Activated CD4-positive, alpha-beta T cell treated with anti-CD3 and anti-CD28 coated beads for 24 hours (primary cell): ENCODE measurements around the gene NBPF3.
"Not testable (repeated sequence)": the region's sequence is repeated elsewhere in the genome, so short reads cannot be mapped to it uniquely, and the experiment has no call there.

Experiments
- DNase-seq, 2 donors: peaks; one replicate each; pipeline ENCODE4 v3.0.0-alpha.2; 2020; ENCODE audit warnings: low read depth in 2 of 2

The NBPF3 gene

DNA sequence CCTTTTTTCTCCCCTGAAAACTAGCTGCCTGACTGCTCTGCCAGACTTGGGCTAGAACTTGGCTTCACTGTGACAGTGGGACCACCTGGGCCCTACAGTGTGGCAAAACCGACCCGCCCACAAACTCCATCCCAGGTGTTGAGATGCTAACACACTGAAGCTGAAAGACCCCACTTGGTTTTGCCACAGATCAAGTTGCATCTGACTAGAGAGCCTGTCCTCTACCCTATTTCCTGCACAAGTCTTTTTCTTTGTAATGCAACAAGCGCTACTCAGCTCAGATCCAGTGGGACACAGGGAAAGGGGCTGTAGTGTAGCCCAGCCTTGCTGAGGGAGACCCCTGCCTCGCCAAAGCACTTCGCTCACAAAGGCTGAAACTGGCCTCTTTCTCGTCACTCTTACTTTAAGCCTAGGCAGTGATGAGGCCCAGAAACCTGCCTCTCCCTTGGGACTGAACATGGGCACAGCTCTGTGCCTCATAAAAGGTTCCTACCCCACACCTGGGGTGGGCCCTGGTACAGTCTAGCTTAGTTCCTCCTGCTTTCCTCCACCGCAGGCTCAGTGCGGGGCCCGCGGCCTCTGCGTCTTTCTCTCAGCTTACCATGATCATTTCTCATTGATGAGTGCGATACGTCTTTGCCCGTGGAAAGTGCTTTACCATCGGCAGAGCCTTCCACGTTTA lies 79.0 kb downstream of the NBPF3 start:
- no peak for DNase-seq

DNA sequence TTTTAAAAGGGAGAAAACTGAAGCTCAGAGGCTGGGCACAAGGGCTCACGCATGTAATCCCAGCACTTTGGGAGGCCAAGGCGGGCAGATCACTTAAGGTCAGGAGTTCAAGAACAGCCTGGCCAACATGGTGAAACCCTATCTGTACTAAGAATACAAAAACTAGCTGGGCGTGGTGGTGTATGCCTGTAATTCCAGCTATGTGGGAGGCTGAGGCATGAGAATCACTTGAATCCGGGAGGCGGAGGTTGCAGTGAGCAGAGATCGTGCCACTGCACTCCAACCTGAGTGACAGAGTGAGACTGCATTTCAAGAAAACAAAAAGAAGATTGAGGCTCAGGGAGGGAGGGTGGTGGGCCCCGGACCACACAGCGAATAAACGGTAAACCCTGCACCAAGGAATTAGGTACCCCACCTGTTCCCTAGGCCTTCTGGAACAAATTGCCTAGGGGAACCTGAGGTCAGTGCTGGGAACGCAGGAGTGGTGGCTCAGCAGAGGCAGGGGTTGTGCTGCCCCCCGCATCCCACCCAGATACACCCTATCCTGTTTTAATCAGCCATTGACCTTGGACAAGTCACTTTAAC lies 79.6 kb downstream of the NBPF3 start:
- not testable (repeated sequence) for DNase-seq

DNA sequence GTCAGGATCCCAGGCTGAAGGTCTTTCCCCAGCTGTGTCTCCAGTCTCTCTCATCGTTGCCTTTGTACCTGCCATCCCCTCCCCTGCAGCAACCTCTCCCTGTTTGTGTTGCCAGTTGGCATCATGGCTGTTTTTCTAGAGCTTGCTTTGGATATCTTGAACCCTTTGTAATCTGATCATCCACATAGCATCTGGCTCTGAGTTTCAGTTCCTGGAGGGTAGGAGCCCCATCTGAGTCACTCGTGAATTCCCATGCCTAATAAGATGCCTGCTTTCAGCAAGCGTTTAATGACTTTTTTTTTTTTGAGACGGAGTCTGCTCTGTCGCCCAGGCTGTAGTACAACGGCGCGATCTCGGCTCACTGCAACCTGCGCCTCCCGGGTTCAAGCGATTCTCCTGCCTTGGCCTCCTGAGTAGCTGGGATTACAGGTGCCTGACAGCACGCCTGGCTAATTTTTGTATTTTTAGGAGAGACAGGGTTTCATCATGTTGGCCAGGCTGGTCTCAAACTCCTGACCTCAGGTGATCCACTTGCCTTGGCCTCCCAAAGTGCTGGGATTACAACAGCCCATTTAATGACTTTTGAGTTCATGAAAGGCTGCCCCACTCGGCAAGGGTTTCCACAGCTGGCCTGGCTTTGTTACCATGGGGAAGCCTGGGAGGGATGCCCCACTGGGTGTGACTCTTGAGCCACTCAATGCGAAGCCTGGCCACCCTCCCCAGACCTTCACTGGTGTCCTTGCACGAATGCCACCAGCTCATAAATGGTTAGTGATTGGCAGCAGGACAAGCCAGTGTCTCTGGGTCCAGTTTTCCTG lies 81.2 kb downstream of the NBPF3 start:
- no peak for DNase-seq

DNA sequence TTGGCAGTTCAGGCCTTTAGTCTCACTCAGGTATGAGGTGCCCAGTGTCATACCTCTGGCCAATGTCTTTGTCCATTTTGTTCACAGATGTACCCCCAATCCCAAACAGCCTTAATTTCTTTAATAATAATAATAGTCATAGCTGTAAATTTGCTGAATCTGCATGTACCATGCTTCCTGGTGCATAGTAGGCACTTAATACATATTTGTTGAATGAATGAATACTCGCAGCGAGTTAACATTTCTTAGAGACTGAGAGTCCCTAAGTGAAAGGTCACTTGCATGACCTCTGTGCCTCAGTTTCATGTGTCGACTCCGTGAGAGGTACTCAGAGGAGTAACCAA lies 81.8 kb downstream of the NBPF3 start:
- no peak for DNase-seq

DNA sequence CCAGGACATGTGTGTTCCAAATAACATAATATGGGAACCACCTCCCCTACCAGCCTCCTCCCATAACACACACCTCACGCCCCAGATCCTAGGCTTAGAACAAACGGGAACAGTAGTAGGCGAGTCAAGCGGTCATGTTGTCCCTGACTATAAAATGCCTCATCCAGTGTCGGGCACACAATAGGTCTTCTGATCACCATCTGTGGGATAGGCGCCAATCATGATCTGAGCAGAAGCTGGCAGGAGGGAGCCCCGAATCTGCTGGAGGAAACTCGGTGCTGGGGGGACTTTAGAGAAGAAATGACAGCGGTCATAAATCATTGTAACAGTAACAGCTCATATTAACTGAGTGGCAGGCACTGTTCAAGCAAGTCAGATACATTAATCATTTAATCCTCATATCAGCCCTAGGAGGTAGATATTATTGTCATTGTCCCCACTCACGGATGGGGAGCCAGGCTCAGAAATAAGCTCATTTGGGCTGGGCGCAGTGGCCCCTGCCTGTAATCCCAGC lies 82.6 kb downstream of the NBPF3 start:
- DNase-seq: no peak

DNA sequence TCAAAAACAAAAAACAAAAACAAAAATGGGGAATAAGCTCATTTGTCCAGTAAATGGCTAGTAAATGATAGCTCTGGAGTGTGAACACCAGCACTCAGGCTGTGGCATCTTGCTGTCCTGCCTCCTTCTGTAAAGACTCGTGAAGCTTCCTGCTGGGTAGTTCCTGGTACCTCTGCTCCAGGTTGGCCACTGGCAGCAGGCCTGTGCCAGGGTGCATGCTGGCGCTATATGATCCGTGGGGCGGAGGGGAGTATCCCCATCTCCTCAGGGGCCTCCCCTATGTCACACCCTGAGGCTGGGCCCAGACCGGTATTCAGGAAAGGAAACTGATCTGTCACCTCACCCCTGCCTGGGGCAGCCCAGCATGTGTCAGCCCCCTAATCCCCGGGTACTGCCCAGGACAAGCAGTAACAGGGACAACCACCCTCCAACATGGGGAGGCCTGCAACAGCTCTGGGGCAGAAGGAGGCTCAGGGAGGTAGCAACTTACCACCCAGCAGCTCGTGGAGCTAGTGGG lies 83.4 kb downstream of the NBPF3 start:
- no peak for DNase-seq

DNA sequence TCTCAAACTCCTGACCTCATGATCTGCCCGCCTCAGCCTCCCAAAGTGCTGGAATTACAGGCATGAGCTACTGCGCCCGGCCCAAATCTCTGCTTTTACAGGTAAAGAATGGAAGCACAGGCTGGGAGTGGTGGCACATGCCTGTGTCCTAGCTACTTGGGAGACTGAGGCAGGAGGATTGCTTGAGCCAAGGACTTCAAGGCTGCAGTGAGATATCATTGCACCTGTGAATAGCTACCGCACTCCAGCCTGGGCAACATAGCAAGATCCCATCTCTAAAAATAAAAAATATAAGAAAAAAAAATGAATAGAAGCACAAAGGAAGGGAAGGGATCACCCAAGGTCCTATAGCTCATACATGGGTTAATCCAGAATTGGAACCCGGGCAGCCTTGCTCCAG lies 84.3 kb downstream of the NBPF3 start:
- no peak for DNase-seq

DNA sequence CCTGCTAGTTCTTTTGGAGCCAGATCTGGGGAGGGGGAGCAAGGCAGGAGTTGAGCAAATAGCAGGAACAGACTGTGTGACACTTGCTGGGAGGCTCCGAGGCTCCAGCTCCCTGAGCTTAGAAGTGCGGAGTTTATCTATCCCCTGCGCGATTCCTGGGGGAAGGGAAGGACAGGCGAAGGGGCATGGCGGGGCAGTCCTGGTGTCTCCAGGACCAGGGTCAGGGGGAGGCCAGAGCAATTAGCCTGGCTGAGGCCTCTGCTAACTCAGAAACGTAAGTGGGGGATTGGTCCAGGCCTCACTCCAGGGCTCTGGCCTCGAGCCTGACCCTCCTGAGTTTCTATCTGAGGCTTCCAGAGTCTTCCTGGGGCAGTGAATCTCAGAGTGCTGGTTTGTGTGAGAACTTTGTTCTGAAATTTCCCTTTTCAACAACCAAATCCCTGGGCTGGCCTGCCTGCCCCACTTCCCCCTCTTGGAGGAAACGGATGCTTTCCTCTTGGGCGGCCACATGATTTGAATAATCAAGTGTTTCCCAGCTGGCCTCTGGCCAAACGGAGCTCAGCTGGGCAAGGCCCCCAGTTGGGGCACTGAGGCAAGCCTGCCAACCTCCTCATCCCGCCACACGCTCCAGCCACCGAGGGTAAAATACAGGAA lies 84.9 kb downstream of the NBPF3 start:
- no peak for DNase-seq

DNA sequence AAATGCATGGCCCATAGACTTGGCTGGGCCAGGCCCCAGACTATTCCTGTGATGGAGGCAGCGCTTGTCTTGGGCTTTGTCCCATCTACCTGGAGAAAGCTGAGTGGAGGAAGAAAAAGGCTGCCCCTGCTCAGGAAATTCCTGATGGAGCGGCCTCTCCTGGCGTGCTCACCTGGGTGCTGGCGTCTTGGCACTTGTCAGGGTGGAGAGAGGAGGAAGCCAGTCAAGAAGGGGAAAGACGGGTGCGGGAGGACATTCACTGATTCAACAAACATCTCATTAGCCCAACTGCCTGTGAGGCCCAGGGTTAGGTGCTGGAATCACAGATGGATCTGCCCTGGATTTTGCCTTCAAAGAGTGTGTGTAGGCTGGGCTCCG lies 85.4 kb downstream of the NBPF3 start:
- no peak for DNase-seq

DNA sequence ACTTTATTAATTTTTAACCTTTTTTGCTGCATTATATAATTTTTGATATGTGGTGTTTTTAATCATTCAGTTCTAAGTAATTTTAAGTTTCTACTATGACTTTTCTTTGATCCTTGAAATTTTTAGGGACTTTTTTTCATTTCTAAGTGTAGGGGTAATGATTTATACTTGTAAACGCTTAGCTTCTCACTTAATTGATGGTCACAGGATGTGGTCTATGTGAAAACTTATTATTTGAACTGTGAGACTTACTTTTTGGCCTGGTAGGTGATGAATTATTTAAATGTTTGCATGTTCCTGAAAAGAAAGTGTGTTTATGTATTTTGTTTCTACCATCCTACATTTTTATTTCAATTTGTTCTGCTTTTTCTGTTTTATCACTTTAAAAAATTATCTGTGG lies 86.5 kb downstream of the NBPF3 start:
- no peak for DNase-seq

DNA sequence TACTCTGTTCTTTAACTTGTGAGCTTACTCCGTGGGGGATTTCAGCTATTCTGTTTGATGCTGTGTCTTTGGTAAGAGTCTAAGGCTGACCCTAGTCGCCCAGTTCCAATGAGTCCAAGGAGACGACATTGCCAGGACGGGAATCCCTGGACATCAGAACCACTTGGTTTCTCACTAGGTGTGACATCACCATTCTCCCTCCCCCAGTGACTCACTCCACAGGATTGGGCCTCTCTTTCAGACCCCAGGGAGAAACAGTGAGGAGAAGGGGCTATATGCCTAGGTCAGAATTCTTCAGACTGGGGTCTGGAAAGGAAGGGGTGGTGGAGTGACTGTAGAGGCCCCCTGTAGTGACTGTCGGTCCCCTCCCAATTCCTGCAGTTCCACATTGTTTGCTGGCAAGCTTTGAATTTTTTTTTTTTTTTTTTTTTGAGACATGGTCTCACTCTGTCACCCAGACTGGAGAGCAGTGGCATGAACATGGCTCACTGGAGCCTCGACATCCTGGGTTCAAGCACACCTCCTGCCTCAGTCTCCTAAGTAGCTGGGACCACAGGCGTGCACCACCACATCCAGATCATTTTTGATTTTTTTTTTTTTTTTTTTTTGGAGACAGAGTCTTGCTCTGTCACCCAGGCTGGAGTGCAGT lies 90.6 kb downstream of the NBPF3 start:
- no peak for DNase-seq

DNA sequence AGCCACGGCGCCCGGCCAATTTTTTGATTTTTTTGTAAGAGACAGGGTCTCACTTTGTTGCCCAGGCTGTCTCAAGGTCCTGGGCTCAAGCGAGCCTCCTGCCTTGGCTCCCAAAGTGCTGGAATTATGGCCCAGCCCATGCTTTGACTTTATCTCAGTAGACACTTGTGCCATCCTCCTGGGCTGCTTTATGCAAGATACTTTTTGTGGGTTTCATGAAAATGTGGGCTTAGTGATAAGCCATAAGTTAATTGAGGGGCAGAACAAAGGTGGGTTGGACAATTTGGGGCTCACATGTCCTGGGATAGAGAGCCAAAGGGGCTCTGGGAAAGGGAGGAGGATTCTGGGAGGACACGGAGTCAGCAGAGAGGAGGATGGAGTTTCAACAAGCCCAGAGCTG lies 91.3 kb downstream of the NBPF3 start:
- DNase-seq: no peak

DNA sequence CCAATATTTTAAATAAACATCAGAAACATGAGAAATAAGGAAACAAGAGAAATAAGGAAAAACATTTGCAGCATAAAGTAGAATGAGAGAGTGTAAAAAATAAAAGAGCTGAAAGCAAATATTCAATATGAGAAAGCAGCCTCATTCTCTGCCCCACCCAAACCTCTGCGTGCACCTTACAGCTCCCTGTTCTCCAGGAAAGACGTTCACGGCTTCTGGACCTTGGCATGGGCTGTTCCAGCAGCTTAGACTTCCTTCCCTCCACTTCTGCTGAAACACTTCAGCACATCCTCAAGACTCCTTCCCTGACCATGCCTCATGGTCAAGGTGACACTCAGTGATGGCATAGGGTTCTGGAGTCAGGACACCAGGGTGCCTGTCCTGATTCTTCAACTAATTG lies 92.6 kb downstream of the NBPF3 start:
- DNase-seq: no peak

DNA sequence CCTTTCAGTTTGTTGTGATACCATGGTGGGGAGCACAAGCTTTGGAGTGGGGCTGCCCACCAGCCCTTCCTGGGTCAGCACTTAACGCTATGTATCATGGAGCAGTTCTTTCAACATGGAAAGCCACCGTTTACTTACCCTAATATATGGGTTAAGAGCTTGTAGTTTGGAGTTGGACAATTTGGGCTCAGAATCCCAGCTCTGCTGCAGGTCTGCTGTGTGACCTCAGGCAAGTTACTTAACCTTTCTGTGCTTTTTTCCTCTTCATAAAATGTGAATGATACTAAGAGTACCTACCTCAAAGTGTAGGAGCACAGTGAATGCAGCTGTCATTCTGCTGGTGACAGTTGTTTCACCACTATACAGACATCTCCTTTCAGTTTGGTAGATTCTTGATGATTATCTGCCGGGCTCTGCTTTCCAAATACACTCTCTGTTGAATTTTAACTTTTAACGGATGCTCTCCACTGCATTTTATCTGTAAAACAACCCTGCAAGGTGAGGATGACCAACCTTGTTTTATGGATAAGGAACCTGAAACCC lies 93.1 kb downstream of the NBPF3 start:
- DNase-seq: no peak

DNA sequence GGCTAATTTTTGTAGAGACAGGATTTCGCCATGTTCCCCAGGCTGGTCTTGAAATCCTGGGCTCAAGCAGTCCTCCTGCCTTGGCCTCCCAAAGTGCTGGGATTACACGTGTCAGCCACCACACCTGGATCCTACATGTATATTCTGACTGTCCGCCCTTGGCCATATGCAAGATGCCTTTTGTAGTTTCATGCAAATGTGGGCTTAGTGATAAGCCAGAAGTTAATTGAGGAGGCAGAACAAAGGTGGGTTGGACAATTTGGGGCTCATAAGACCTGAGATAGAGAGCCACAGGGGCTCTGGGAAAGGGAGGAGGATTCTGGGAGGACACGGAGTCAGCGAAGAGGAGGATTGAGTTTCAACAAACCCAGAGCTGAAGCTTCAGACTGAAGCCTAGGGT lies 94.2 kb downstream of the NBPF3 start:
- DNase-seq: no peak
